ENCODE results near the gene RSPO3.
"Not testable (repeated sequence)": the region's sequence is repeated elsewhere in the genome, so short reads cannot be mapped to it uniquely, and the experiment has no call there.

The RSPO3 gene

GRCh38 chr6:127204281-127204680 is 85.8 kb downstream of the RSPO3 start:
- no peak for DNase-seq (ENCODE audit: low read depth)

DNA sequence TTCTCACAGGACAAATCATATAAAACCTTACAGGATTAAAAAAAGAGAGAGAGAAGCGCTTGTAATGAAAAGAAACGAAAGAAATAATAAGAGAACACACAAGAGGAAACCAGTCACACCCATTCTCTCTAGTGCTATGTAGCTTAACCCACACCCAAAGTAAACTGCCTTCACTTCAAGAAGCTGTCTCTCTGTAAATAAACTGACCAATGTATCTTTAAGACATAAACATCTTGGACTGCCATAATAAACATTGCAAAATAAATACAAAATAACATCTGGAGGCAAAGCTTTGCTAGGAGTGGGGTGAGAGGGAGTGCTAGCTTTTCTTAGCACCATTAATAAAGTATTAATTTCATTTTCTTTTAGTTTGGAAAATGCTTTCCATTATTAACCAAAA is 86.6 kb downstream of the RSPO3 start:
- no peak for DNase-seq (ENCODE audit: low read depth)

- no peak for DNase-seq (ENCODE audit: low read depth)
Observed at GRCh38 chr6:127206531-127207095, 88.1 kb downstream of the RSPO3 start.

GRCh38 chr6:127207591-127208120 is 89.2 kb downstream of the RSPO3 start:
- no peak for DNase-seq (ENCODE audit: low read depth)

GRCh38 chr6:127210725-127211124 is 92.3 kb downstream of the RSPO3 start:
- no peak for DNase-seq (ENCODE audit: low read depth)

- no peak for DNase-seq (ENCODE audit: low read depth)
Observed at GRCh38 chr6:127212376-127212775, 93.9 kb downstream of the RSPO3 start.

DNA sequence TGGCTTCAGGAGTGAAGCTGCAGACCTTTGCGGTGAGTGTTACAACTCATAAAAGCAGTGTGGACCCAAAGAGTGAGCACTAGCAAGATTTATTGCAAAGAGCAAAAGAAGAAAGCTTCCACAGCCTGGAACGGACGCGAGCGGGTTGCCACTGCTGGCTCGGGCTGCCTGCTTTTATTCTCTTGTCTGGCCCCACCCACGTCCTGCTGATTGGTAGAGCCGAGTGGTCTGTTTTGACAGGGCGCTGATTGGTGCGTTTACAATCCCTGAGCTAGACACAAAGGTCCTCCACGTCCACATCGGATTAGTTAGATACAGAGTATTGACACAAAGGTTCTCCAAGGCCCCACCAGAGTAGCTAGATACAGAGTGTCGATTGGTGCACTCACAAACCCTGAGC is 95.6 kb downstream of the RSPO3 start:
- not testable (repeated sequence) for DNase-seq (ENCODE audit: low read depth)

GRCh38 chr6:127214531-127214930 is 96.1 kb downstream of the RSPO3 start:
- DNase-seq (ENCODE audit: low read depth), result not testable (repeated sequence)

DNA sequence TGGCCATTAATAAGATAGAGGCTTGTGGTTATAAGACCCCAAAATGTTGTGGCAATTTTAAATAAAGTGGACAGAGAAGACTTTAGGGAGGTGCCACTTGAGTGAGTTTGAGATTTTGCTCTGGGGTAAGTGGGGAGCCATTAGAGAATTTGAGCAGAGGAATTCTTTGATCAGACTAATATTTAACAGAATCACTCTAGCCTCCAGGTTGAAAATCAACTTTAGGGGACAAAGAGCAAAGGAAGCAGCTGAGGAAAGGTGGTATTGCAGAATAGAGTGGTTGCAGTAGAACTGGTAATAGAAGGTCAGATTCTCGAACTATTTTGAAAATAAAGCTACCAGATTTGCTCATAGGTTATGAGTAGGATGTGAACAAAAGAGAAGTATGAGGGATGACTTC is 97.5 kb downstream of the RSPO3 start:
- no peak for DNase-seq (ENCODE audit: low read depth)

GRCh38 chr6:127216810-127217789 is 98.6 kb downstream of the RSPO3 start:
- no peak for DNase-seq (ENCODE audit: low read depth)

DNA sequence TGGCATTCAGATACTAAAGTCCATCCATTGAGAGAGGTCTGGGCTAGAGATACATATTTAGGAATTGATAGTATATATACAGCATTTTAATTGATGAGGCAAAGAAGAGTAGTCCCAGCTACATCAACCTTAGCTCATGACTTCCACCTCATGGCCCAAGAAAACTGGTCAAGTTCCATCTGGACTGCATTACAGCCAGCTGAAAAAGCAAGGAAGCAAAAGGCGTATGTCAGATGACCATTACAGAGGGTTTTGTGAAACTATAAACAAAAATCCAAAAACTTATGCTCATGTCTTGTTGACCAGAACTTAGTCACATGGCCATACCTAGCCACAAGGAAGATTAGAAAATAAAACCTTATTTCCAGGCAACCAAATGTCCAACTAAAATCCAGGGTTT is 101.4 kb downstream of the RSPO3 start:
- DNase-seq (ENCODE audit: low read depth), result no peak

GRCh38 chr6:127221201-127221600 is 102.7 kb downstream of the RSPO3 start:
- DNase-seq (ENCODE audit: low read depth), result no peak

GRCh38 chr6:127222418-127222817 is 103.9 kb downstream of the RSPO3 start:
- DNase-seq (ENCODE audit: low read depth), result no peak

DNA sequence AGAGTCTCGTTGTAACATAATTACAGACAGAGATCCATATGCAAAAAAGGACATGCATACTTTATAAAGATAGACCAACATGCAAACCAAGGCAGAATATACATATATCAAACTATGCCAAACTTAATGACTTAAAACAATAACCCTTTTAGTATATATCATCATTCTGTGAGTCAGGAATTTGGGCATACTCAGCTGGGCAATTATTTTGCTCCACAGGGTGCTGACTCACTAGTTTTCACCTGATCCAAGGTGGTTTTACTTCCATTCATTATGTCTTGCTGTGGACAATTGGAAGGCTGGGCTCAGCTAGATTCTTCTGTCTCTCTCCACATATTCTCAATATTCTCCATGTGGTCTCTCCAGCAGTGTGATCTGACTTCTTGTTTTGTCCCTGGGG is 107.0 kb downstream of the RSPO3 start:
- no peak for DNase-seq (ENCODE audit: low read depth)

DNA sequence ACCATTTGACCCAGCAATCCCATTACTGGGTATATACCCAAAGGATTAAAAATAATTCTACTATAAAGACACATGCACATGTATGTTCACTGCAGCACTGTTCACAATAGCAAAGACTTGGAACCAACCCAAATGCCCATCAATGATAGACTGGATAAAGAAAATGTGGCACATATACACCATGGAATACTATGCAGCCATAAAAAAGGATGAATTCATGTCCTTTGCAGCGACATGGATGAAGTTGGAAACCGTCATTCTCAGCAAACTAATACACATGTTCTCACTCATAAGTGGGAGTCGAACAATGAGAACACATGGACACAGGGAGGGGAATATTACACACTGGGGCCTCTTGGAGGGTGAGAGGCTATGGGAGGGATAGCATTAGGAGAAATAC is 115.3 kb downstream of the RSPO3 start:
- DNase-seq (ENCODE audit: low read depth), result not testable (repeated sequence)

DNA sequence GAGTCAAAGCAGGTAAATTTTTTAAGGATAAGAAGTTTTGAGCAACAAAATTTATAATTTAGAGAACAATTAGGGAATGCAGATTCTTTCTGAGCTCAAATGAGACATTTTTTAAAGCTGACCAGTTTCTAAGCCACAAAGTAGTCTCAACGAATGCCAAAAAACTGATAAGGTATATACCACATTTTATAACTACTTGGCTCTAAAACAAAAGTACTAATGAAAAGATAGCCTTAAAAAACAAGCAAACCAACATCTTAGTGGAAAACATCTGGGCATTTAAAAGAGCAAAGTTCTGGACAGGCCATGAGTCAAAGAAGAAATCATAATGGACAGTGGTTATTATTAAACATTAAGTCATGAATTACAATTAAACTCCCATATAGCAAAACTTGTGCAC is 125.0 kb downstream of the RSPO3 start:
- no peak for DNase-seq (ENCODE audit: low read depth)

Data from activated gamma-delta T cell treated with anti-CD3 and anti-CD28 coated beads, Interleukin-2, amount 50 U/mL, for 16 hours (primary cell).